HS-5 (cell line): ENCODE measurements around the gene COPS3.

Experiments
- DNase-seq: peaks from one replicate; pipeline ENCODE4 v3.0.0-alpha.2; 2012; ENCODE audit warnings: low read depth

Gene COPS3

DNA sequence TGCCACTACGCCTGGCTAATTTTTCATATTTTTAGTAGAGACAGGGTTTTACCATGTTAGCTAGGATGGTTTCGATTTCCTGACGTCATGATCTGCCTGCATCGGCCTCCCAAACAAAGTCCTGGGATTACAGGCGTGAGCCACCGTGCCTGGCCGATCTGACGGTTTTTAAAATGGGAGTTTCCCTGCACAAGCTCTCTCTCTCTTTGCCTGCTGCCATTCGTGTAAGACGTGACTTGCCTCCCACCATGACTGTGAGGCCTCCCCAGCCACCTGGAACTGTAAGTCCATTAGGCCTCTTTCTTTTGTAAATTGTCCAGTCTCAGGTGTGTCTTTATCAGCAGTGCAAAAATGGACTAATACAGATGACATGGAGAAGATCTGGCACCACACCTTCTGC is 39.4 kb downstream of the COPS3 start:
- DNase-seq, result no peak

DNA sequence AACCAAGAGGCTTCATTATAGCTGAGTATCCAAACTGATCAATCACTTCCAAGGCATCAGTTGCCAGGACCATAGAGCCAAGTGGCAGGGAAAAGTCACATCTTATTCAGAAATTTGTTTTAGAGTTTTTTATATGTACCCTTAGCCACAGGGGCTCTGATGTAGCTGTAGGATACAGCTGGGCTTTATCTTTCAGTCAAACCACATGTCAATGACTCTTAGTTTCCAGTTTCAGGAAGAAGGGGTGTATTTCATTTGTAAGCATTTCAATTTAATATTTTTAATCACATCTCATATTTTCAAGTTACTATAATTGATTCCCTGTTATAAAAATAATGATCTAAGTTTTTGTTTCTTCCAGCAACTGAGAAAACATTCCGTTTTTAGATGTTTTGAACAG is 41.2 kb downstream of the COPS3 start:
- DNase-seq, result no peak

DNA sequence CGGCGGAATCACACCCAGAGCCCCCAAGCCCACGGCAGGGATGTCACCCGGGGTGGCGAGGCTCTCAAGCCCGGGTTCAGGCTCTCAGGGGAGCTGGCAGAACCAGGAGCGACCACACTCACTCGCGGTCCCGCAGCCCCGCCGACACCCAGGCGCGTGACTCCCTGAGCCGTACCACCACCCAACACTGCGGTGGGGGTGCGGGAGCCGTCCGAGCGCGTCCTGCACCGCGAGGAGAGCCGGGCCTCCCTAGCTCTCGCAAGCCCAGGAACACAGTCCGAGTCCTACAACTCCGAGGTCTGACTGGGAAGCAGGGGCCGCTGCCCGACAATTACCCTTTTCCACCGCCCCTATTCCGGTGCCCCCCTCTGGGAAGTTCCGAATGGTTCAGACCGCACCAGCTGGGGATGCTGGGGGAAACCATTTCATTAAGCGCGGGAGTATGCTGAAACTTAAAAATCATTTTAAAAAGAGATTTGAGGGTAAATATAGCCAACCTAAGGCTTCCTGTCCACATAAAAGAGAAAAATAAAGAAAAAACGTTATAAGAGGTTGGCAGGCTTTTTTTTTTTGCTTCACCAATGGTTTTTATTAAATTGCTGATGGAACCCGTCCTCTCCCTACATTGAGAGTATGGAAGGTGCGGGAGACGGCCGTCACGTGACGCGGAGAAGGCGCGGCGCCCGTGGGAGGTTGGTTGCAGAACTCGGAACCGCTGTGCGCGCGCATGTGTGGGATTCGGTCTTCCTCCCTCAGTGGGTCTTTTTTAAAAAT is 43.8 kb downstream of the COPS3 start, which contains the start of gene FLCN:
TSS of gene FLCN (minus strand) at position 143 of the 774 bp plus-strand sequence. CDS start 9,031 bp downstream, outside the sequence.
- peak; percentile 89 for DNase-seq

DNA sequence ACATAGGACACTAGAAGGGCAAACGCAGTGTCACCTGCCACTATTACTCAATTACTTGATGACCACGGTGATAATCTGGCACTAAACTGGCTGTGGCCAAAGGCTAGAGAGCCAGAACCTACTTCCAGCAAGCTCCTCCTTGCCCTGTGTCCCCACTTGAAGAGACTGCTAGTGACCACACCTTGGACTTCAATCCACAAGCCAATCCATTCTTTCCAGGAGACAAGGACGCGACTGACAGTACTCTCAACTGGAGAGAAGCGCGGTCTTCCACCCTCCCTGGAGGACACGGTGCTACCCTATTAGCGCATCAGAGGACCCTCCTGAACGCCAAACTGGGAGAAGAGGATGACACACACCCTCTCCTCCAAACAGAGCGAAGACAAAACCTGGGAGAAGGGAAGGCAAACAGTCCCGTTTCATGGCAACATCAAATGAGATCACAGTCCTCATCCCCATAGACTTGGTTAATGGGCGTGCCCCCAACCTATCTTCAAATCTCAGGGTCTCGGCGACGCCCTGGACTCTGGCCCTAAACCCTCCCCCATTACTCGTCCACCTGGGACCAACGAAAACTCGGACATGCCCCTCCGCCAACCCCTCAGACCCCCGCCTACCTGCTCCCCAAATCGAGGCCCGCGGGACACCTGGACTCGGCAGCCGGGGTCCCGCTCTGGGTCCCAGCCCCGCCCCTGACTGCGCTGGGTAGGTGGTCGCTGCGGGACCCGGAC is 44.6 kb downstream of the COPS3 start:
- peak; percentile 10 for DNase-seq

DNA sequence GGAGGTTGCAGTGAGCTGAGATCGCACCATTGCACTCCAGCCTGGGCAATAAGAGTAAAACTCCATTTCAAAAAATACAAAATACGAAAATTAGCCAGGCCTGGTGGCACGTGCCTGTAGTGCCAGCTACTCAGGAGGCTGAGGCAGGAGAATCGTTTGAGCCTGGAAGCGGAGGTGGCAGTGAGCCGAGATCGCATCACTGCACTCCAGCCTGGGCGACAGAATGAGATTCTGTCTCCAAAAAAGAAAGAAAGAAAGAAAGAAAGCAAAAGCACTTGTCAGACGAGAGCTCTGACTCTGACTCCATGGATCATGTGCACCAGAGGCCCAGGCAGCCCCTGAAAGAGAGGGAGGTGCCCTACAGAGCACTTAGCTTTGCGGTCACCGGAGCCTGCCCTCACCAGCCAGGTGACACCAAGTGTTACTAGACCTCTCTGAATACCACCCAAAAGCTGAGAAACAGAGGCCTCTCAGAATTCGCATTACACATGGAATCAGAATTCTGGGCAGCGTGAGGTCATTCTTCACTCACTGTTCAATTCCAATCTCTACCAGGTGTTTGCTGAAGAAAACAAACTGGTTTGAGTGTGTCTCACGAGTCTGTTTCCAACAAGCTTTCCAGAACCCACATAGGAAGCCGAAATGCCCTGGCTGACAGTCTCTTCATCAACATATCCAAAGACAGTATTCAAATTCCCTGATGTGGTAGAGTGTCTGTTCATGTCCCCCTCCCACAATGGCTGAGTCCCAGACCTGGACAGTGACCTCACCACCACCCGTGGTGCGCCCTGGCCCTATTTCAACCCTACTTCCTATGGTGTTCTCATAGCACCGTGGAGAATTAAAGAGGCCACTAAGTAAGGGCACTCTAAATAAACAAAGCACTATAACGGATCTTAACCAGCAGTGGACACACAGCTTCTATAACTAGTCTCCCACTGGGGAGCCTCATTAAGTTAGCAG is 45.6 kb downstream of the COPS3 start:
- DNase-seq, result peak; percentile 42

DNA sequence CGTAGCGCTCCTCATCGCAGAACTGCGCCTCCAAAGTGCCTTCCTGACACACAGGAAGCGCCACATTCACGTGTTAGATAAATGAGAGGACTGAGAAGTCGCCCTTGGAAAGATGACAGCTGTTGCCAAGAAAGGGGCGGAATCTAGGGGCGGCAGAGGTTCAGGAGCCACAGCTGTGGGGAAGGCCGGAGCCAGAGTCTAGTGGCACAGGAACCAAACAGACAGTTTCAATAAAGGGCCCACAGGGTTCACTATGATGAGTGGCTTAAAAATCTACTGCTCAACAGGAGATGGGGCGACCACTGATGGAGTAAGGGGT is 48.8 kb downstream of the COPS3 start:
- DNase-seq, result no peak

DNA sequence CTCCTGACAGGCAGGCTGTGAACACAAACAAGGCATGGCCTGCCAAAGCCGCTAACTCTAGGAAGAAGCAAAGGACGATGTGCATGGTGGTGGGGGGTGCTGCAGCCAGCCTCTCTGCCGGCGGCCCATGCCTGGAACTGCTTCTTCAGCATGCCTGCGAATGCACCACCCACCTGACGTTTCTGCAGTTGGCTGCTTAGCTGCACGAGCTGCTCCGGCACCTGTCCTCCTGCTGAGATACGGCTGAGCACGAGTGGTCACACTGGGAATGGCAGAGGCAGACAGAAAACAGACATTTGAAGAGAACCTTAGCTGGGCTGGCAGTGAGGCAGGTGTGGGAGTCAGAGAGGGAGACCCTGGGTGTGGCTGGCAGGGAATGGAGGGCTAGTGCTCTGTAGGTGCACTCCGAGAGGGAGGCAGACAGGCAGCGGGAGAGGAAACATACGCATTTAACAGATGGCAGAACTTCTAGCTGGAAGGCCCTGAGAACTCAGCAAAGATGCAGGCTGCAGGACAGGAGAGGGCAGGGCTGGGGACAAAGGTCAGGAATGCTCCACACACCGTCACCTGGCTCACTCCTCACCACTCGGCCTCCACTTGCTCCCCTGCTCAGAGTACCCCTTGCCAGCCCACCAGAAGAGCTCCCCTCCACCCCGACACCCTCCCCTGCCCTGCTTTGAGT is 49.3 kb downstream of the COPS3 start:
- no peak for DNase-seq

DNA sequence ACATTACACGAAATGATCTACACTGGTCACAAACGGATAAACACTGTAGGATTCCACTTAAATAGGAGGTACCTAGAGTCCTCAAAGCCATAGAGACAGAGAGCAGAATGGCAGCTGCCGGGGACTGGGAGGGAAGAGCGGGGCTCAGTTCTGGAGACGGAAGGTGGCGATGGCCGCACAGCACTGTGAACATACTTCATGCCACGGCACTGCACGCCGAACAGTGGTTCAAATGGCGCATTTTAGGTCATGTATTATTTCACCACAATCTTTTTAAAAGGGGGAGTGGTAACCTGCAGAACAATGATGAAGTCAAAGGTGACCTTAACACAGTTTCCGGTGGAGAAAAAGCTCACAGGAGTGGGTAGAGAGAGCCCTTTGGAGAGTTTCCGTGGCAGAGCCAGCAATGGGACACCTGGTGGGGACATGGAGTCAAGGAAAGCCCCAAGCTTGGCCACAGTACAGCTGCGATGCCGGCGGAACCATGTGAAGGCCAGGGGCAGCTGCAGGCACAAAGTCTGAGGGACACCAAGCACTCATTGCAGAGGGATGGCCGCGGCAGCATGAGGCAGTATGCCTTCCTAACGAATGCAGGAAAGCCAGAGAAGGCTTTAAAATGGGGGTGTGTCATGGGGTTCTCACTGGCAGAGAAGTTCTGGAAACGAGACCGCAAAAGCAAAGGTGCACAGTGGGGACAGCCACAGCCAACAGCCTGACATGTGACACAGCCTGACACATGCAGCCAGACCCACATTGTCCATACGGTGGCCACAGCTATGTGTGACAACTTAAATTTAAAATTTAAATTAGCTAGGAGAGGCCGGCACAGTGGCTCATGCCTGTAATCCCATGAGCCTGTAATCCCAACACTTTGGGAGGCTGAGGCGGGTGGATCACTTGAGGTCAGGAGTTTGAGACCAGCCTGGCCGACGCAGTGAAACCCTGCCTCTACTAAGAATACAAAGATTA is 51.3 kb downstream of the COPS3 start:
- no peak for DNase-seq

DNA sequence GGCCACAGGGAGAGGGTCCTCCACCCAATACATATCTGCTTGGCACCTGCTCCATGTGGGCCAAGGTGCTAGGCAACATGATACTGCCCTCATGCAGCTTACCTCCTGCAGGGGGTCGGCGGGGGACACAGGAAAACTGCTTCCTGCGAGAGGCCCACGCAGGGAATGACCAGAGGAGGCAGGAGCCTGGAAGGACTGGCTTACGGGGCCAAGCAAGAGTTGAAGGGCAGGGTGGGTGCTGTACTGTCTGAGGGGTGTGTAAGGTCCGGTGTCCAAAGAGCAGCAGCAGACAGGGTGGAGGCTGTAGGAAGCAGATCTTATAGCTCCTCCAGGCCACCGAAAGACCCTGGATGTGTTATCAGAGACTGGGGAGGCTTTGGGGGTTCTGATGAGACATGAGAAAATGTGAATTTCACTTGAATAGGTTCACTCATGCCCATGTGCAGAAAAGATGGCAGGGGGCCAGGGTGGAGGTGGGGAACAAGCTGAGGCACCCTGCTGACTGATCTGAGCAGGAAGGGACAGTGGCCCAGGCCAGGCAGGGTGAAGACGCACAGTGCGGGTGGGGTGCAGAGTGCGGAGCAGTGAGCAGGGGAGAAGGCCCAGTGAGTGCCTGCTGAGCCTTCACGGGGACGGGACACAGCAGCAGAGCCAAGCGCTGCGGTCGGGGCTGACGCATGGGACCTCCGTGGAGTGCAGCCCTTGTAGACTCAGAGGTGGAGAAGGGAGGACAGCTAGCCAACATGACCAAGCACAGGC is 52.3 kb downstream of the COPS3 start:
- DNase-seq, result no peak

DNA sequence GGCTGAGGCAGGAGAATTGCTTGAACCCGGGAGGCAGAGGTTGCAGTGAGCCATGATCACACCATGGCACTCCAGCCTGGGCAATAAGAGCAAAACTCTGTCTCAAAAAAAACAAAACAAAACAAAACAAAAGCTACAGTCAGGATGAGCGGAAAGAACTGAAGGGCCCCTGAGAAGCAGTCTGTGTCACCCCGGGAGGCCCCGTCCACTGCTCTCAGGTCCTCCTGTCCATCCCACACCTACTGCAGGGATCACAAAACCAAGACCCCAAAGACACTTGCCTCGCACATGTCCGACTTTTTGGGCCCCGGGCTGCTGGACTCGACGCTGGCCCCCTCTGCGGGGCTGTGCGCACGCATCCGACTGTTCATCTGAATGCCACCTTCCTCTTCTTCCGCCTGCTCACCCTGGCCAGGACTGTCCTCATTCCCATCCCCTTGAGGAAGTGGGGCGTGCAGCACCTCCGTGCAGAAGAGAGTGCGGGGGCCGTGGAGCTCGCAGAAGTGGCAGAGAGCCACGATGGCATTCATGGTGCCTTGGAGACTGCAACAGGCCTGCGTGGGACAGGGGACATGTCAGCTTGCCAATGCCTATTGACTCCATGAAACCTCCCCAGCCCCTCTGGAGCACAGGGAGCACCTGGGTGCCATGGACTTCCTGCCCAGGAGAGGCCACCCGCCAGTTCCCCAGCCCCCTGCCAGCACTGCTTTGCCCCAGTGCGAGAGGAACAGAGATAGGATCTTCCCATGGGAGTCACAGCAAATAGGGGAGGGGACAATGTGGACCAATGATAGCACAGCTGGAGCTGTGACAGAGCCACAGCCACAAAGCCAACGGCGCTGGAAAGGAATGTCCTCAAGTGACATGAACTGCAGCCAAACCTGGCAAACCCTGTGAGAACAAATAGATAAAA is 53.2 kb downstream of the COPS3 start:
- DNase-seq, result no peak

DNA sequence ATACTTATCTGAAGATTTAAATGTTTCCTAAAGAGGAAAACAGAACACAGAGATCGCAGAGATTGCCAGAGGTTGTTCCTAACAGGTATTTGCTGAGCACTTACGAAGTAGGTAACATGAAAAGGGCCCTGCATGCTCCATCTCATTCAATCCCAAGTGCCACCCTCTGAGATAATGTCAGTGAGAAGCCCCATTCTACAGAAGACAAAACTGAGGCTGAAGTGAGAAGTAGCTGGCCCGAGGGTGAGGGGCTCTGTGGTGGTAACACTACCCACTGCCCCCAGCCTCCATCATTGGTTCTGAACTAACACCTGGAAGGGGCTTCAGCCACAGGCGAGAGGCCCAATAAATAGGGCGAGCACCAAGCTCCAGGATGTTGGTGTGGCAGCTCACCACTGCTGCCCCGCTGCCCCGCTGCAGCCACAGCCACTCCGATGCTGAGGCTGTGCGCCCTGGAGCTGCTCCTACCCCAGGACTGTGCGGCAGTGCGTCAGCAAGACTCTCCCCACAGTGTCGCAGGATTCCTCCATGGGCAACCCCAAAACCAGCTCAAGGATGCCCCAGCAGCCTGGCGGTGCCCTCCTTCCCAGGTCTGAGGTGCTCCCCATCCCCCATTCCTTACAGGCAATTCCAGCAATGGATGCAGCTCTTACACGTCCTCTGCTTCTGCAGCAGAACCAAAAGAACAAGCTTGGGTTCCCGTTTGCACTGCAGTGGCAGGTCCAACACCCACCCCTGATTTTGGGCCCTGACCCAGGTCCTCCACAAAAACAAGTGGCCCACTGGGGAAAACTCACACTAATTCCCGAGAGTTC is 54.4 kb downstream of the COPS3 start:
- DNase-seq, result no peak

DNA sequence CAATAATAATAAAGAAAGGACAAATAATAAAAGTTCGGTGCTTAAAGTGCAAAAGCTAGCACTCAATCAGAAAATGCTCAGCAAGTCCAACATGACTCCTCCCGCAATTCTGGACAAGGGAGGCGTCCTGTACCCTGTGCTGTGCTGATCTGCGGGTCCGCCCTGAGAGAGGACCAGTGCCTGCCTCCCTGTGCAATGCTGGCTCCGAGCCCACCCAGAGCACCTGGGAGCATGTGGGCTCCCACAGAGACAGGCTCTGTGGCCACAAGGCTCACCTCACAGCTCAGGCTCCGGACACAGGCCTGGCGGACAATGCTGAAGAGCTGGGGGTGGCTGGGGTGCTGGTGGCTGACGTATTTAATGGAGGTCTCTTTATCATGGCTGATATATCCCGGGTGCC is 55.1 kb downstream of the COPS3 start:
- no peak for DNase-seq

DNA sequence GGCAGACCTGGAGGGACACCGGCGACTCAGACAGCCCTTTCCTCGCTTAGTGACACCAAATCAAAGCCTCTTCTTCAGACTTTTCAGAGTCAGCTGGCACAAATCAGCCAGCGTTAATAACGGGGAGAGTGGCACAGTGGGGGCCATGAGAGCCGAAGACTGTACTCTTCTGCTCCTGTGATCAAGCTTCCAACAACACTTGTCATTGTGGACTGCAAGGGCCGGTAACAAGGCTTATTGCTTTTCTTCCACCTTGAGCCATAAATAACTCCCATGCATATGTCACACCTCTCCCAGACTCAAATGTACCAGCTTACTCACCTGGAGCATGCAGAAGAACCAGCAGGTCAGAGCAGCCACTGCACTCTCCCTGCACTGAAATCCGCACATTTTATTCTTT is 56.9 kb downstream of the COPS3 start:
- DNase-seq, result no peak

DNA sequence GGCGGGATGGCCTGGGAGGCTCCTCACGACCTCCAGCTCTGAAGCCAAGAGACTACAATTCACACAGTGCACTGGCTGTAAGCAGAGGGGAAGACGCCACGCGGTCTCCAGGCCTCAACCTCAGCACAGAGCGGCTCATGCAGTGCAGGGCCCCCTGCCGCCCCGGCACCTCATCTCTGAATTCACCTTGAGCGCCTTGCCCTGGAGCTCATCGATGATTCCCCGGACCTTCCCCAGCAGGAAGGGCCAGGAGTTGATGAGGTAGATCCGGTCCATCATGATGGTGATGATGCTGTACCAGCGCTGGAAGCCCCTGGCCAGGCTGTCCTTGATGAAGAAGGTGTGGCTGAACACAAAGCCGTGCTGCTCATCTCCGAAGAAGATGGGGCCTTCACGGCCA is 57.3 kb downstream of the COPS3 start:
- DNase-seq, result no peak

DNA sequence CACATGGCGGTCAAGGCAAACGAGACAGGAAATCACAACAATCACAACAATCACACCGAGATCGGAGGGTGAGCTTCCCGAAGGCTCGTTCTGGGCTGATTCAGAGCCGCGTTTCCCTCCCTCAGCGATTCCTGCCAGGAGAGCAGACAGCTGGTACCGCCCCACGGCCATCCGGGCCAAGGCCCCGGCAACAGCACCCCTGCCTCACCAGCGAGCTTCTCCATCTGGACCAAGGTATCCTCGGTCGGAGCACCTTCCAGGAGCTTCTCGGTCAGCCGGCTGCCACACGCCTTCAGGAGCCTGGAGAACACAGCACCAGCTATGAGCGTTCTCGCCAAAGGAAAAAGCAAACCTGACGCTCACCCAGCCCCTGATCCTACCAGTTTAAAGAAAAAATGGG is 59.7 kb downstream of the COPS3 start:
- no peak for DNase-seq

DNA sequence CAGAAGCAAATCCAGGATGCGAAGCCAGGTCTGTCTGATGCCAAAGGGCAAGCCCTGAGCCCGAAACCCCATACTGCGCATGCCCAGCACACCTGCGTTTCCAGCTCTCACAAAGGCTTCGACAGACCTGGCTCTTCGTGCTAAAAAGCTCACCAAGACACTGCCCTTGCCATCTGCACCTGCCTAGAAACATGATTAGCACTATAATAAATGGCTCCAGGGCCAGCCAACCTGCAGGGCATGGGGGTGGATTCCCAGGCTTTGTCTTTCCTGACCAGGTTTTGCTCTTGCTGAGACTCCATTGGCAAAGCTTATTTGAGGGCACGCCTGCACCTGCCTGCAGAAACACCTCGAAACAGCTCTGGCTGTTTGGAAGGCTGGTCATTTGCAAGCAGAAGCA is 60.5 kb downstream of the COPS3 start:
- DNase-seq, result no peak

DNA sequence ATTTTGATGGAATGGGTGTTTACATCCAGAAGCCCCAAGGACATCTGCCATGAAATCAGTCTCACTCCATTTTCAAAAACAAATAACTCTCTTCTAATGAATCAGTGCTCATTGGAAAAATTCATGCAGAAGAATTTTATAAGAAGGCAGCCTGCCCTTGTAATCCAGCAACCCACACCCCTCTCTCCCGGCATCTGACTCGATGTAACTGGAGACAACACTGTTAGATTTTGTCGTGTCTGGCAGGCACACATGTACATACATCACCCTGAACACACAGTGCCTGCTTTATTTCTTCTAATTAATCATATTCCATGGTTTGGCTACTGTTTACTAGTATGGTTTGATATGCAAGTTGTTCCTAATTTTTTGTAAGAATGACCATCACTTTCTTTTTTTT is 63.1 kb downstream of the COPS3 start:
- no peak for DNase-seq

DNA sequence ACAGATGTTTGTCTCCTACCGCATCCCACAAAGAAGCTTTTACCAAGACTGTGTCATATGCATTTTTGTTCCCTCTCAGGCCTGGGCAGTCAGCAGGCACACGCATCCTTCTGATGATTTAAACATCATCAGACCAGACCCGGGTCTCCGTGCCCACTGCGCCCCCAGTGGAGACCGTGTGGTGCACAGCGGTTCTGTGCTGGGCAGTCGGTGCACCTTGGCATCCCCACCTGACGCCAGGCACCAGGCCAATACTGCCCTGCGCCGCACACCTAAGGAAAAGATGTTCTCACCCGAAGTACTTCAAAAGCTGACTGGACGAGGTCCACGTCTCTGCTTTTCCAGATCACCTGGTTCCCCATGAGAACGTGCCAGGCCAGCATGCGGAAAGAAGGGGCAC is 64.3 kb downstream of the COPS3 start:
- no peak for DNase-seq
